ENCODE data around the gene LYSMD2.
A peak's percentile ranks its signal among the peaks of the same experiment; 100 is the strongest.

The LYSMD2 gene

DNA sequence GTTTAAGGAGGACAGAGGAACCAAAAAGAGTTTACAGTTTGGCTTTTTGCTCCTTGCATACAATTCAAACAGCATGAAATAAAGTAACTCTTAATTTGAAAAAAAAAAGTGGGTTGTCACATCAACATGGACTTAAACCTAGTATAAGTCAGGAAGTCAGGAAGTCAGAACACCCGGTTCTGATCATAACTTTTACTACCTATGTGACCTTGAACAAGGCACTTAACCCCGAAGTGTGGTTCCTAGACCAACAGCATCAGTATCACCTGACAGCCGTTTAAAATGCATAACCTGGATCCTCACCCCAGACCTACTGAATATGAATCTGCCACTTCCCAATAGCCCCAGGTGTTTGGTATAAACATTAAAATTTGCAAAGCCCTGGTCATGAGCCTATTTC lies 18.7 kb downstream of the LYSMD2 start:
- DNase-seq (ENCODE audit: low read depth): no peak

DNA sequence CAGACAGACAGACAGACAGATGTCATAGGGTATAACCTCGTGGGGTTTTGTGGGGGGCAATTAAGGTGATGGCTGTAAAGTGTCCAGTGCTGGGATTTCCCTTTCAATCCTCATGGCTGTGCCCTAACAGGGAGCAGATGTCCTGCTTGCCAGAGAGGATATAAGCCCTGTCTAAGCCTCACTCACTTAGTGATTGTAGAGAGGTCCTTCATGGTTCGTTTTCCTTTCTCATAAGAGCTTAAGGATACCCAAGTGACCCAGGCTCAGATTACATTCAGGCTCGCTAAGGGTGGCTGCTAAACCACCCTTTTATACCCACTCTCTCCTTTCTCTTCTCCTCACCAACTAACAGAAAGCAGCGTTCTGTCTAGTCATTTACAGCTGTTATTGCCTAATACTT lies 19.2 kb downstream of the LYSMD2 start:
- no peak for DNase-seq (ENCODE audit: low read depth)

DNA sequence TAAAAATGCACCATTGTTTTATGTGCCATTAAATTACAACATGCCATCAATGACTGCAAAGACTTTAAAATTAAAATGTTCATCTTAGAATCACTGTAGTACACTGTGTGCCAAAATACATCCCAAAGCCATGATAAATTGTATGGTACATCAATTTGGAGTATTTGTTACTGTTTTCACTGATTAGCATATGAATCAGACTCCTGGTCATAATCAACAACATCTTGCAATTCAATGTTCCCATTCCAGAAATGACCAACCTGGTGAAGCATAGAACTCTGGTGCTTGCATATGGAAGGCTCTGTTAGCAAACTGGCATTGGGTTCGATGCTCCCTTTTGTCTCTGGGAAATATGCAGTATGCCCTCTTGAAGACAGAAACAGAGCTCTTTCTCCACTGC lies 22.5 kb downstream of the LYSMD2 start:
- no peak for DNase-seq (ENCODE audit: low read depth)

DNA sequence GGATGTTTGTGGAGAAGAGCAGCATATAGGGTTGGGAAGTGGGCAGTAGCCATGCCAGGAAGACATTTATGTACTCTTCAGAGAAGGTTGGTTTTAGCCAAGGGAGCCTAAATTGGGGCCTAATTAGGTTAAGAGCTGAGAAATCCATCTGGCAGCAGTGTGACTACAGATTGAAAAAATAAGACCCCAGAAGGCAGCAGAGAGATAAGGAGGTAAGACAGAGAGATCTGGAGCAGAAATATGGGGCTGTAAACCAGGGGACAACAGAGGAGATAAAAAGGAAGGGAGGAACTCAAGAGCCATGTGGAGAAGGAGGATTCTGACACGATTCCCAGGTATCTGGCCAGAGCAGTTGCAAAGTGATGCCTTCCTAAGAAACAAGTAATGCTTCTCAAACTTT lies 23.3 kb downstream of the LYSMD2 start:
- no peak for DNase-seq (ENCODE audit: low read depth)

DNA sequence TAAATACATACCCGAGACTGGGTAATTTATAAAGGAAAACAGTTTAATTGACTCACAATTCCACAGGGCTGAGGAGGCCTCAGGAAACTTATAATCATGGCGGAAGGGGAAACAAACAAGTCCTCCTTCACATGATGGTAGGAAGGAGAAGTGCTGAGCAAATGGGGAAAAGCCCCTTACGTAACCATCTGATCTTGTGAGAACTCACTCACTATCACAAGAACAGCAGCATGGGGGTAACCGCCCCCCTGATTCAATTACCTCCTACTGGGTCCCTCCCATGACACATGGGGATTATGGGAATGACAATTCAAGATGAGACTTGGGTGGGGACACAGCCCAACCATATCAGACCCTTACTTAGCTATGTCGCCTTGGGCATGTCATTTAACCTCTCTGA lies 28.4 kb downstream of the LYSMD2 start:
- no peak for DNase-seq (ENCODE audit: low read depth)

DNA sequence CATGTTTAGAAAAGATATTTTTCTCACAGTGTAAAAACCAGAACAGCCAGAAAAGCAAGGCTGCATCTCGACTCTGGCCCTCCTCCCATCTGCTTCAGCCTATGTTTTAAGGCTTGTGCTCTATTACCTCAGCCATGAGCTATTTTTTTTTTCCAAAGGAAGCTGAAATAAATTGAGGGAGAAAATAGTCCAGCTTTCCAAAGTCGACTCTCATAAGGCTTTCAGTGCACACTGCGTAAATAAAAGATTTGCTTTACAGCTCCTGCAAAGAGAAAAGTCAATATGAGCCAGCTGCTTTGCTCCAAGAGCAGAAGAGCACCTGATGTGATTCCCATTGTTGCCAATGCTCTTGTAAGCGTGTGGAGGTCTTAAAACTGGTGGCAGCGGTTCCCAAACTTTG lies 29.4 kb downstream of the LYSMD2 start:
- no peak for DNase-seq (ENCODE audit: low read depth)

DNA sequence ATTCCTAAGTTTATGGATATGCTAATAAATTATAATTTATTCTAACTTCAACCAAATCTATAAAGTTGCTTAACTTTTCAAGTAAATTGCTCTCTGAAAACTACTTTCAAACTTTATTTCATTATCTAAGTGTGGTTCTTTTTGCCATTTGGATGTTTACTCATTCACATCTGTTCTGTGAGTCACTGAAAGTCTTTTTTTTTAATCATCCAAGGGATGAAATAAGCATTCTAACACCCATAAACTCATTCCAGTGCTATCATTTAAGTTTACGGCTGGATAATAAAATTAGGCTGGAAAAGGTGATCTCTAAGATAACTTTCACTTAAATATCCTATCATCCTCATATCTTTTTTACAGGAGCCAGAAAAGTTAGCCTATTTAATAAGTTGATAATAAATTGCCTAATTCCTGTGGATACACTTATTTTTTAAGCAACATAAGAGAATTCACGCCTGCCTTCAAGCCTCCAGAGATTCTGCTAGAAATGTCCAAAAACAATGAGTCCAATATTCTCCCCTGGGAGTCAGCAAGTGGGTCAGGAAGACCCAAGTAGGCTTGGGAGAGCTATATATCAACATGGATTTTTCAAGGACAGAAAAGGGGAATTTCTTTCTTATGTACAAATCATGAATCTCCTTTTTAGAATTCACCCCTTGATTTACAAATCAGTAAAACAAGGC lies 30.4 kb downstream of the LYSMD2 start:
- no peak for DNase-seq (ENCODE audit: low read depth)

DNA sequence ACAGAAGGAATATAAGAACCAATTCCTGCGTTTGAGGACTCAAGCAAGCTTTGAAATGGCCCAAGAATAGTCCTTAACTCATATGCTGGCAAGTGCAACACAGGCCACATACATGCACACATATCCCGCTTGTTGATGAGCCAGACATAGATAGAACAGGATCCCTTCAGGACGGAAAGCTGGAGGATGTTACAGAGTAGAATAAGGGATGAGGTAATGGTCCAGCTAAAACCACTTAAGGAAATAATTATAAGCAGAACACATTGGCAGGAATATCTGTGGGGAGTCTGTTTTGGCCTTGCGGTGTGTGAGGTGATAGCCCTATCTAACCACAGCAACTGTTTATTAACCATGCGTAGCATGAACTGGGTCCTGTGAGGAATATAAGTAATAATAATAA lies 31.2 kb downstream of the LYSMD2 start:
- DNase-seq (ENCODE audit: low read depth): no peak

DNA sequence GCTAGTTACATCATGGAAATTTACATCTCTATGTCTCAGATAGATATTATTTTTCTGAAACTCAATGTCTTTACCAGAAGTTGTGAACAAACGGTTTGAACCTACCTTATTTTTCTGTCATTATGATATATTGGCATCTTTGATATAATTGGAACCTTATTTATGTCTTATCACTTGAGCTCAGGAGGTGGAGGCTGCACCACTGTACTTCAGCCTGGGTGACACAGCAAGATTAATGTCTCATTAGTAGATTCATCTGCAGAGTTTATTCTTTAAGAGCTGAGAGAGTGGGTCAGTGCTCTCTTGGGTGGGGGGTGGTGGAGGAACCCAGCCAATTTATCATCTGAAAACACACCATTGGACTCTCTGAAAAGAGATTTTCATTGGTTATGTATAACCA lies 34.7 kb downstream of the LYSMD2 start:
- no peak for DNase-seq (ENCODE audit: low read depth)

DNA sequence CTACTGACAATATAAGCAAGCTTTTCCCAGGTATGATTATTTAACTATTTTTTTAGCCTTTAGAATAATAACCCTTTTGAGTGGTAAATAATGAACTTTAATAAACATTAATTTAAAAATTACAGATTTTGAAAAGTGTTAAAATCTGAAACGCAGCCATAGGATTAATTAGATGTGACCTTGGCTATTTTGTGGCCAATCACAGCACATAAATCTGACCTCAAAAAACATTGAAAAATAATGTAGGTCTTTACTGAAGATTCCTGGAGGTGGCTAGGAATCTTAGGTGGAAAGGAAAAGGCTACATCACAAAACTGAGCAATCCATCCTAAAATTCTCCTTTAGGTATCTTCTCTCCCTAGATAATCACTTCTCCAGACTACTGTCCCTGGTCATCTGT lies 38.1 kb downstream of the LYSMD2 start:
- DNase-seq (ENCODE audit: low read depth): no peak

DNA sequence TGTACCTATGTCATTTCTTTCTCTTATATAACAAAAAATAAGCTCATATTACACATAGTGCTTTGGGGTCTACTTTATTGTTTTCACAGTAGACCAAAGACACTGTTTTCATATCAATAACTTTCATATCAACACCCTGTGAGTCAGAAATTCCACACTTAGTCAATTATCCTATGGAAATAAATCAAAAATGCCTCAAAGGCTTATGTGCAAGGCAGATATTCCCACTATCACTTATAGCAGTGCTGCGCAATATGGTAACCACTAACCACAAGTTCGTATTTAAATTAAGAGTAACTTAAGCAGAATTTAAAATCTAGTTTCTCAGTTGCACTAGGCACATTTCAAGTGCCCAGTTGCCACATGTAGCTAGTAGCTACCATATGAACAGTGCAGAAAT lies 40.3 kb downstream of the LYSMD2 start:
- no peak for DNase-seq (ENCODE audit: low read depth)

DNA sequence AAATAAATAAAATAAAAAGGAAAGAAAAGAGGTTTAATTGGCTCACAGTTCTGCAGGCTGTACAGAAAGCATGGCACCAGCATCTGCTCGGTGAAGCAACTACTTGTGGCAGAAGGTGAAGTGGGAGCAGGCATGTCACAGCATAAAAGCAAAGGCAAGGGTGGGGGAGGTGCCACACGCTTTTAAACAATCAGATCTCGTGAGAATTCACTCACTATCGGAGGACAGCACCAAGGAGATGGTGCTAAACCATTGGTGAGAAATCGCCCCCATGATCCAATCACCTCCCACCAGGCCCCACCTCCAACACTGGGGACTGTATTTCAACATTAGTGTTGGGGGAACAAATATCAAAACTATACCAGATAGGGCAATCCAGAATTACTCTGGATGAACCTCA lies 40.9 kb downstream of the LYSMD2 start:
- DNase-seq (ENCODE audit: low read depth): no peak

DNA sequence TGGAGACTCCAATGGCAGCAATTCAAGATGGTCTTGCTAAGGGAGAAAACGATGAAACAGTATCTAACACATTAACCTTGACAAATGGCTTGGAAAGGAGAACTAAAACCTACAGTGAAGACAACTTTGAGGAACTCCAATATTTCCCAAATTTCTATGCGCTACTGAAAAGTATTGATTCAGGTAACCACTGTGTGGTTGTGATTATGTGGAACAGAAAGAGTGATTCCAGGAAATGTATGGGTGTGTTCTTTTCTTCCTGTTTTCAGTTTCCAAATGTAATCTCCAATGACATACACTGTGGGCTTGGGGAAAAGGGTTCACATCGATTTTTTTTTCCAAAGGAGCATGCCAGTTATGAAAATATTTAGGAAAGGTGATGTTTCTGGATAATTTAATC lies 45.3 kb downstream of the LYSMD2 start:
- no peak for DNase-seq (ENCODE audit: low read depth)

DNA sequence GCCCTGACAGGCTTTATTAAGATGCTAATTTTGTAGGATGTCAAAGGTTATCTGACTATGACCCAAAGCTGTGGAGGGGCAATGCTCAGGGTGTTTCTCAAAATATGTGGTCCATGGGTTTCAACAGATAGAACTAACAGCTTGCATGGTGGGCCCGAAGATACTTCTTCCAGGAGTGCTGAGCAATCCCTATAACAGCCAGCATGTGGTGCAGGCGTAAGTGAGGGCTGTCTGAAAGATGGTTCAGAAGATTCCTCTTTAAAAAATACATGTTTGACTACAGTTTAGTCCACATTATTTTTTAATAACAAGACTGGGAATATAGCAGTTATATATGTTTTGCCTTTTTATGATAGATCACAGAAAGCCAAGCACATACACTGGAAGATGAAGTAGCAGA lies 48.6 kb downstream of the LYSMD2 start:
- no peak for DNase-seq (ENCODE audit: low read depth)

DNA sequence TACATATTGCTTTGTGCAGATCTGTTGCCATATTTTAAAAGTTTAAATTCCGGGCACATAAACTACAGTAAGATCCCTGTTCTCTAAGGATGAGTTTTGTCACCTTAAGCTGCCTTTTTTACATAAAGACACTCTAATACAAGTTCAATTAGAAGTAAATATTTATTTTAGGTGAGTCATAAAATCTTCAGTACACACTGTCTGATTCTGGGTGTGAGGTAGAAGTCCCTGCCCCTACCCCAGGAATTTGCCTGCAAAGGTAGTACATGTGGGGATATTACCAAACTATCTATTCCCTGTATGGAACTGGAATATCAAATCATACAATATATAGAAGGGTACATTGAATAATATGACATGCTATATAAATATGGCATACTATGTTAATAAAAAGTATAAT lies 49.9 kb downstream of the LYSMD2 start:
- DNase-seq (ENCODE audit: low read depth): no peak

DNA sequence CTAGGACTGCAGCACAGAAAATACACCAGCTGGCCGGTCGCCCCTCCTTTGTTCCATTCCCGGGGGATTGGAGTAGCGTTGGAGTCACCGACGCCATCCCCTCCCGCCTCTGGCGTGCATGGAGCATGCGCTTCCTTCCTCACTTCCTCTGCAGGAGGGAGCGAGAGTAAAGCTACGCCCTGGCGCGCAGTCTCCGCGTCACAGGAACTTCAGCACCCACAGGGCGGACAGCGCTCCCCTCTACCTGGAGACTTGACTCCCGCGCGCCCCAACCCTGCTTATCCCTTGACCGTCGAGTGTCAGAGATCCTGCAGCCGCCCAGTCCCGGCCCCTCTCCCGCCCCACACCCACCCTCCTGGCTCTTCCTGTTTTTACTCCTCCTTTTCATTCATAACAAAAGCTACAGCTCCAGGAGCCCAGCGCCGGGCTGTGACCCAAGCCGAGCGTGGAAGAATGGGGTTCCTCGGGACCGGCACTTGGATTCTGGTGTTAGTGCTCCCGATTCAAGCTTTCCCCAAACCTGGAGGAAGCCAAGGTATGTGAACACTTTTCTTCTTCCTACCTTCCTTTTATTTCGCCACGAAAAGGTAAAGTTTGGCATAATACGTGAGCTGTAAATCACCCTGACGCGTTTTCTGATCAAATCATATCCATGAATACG lies 56.0 kb downstream of the LYSMD2 start, which contains the start of gene SCG3:
SCG3 (plus strand) TSS at position 201 of the 661 bp plus-strand sequence; CDS start at position 454, 253 bp downstream.
- peak; percentile 12 for DNase-seq (ENCODE audit: low read depth)

DNA sequence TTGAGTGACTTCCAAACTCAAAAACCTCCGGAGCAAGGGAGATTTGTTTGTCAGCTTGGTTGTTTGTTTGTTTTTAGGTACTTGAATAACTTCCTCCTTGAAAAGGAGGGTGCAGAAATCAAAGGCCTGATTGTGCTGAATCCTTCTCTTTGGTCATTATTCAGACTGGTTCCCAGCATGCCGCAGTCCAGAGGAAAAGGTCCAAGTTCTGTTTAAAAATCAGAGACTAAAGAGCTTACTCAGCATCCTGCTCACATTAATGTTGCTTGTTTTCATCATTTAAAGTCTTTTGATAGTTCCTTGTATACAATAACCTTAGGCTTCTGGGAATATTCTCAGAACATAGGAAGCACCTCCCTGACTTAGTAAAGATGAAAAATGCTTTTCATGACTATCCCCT lies 57.1 kb downstream of the LYSMD2 start:
- no peak for DNase-seq (ENCODE audit: low read depth)

DNA sequence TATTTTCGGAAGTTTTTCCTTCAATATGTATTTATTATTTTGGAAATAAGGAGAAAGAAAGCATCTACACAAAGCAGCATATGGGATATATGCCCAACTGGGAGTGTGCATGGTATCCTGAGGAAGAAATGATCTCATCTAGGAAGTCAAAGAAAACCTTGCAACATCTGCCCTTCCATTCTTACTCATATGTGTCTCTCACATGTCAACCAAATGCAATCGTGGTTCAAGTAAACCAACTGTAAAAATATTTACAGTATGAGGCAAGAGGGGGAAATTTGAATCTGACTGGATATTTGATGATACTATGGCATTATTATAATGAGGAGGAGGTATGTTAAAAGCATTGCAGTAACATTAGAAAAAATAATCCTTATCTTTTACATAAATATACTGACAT lies 59.4 kb downstream of the LYSMD2 start:
- DNase-seq (ENCODE audit: low read depth): no peak

DNA sequence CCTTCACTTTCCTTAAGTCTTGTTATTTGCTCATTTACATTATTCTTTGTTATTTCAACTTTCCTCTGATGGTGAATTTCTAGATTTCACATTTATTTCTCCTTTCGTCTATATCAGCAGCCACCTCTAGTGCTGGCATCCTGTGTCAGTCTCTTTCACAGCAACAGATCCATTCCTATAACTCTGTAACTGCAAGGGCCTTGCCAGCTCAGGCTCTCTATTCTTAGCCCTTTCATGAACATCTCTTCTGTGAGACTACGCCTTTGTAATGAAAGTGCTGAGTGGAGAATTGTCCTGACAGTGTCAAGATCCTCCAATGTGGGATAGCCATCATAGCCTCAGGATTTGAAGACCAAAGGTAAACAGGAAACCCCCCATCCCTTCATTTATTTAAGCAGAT lies 60.0 kb downstream of the LYSMD2 start:
- no peak for DNase-seq (ENCODE audit: low read depth)

DNA sequence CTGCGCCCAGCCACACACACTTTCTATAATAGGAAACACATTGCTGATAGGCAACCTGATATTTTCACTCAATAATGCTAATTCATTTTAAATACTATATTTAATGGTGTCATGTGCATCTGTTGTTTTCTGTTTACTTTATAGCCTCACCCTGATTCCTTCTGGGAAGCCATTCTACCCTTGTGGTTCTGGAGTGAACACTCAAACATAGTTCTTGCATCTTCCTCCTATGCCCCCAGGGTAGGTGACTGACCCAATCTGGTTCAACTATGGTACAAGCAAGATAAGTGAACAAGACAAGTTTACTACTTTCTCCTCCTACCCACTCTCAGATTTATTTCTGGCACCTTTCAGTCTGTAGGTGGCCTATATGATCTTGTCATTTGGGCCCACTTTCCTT lies 60.4 kb downstream of the LYSMD2 start:
- DNase-seq (ENCODE audit: low read depth): no peak

DNA sequence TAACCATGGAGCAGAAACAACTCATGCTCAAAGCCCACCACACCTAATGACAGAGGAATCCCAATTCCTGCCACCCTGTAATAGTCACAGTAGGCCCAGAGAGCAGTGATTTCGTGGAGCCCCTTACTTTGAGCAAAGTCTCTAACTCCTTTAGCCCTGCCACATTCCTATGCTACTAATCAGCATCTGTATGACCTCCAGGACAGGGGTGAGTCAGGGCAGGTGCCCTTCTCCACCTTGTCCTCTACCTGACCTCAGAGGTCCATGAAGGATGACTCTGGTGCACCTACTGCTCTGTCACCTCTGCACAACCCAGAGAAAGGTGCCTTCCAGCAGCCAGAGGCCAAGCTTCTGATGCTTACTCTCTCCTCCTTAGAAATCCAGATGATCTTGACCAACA lies 62.2 kb downstream of the LYSMD2 start:
- DNase-seq (ENCODE audit: low read depth): no peak

All from activated gamma-delta T cell treated with anti-CD3 and anti-CD28 coated beads, Interleukin-2, amount 50 U/mL, for 16 hours (primary cell).